ENCODE data around the gene PDLIM3. TPM values are rescaled to one million over a fixed set of nuclear protein-coding genes. Genes with fewer than 3 reads are reported as not detected.
"Not testable (repeated sequence)": the region's sequence is repeated elsewhere in the genome, so short reads cannot be mapped to it uniquely, and the experiment has no call there.

The PDLIM3 gene
- total RNA-seq, 1 donor from 2014 or later: 308 TPM

DNA sequence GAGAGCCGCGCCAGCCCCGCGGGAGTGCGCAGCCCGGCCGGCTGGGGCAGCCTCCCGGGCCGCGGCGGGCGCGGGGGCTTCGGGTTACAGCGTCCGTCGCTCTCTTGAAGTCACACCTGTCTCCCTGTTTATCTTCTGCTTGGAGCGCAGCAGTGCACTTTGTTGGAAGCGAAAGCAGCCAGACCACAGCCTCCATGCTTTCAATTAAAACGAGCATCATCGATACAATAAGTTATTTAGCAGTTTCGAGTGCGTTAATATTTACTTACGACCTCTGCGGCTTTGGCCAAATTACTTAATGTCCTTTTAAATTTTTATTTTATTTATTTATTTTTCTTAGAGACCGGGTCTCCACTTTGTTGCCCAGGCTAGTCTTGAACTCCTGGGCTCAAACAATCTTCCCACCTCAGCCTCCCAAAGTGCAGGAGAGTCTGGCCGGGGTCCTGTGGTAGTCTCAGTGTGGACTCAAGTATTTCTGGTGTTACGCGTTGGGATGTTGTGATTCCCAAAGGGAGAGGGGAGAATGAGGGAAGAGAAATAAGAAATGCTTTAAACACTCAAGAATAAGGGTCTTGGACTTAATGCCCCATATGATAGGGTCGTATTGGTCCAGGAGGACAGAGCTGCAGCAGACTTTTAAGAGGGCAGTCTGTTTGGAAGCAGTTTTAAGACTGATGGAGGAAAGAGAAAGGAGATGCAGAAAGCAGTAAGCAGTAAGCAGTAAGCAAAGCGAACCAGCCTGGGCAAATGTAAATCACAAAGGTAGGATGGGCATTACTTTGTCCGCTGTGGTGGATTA lies 504 bp upstream of the PDLIM3 start:
- DNase-seq: no peak
- Histone ChIP-seq H3K27me3 (ENCODE audit: low read depth) (peaks cover 10% of the 10 kb centered on the region), H3K27ac (replicated peaks) (peak overlapping the region; percentile 95)

GRCh38 chr4:185534511-185534865 lies 819 bp downstream of the PDLIM3 start:
- Histone ChIP-seq H3K4me3 (peak overlapping the region; percentile 86), H3K27me3 (ENCODE audit: low read depth) (peaks cover 10% of the 10 kb centered on the region), H3K36me3 (no peaks in the 10 kb centered on the region), H3K4me1 (peaks cover 60% of the 10 kb centered on the region), H3K9me3 (replicated peaks) (no peaks in the 10 kb centered on the region), H3K27ac (replicated peaks) (peak overlapping the region; percentile 95)
- TF ChIP-seq, protein P1, sequence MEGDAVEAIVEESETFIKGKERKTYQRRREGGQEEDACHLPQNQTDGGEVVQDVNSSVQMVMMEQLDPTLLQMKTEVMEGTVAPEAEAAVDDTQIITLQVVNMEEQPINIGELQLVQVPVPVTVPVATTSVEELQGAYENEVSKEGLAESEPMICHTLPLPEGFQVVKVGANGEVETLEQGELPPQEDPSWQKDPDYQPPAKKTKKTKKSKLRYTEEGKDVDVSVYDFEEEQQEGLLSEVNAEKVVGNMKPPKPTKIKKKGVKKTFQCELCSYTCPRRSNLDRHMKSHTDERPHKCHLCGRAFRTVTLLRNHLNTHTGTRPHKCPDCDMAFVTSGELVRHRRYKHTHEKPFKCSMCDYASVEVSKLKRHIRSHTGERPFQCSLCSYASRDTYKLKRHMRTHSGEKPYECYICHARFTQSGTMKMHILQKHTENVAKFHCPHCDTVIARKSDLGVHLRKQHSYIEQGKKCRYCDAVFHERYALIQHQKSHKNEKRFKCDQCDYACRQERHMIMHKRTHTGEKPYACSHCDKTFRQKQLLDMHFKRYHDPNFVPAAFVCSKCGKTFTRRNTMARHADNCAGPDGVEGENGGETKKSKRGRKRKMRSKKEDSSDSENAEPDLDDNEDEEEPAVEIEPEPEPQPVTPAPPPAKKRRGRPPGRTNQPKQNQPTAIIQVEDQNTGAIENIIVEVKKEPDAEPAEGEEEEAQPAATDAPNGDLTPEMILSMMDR (IDR thresholded peaks at IDR 0.05; ENCODE audit: borderline replicate concordance): no peak
- intact Hi-C loops (cut with micrococcal nuclease): no loop called here
- DNase-seq: no peak

More for the DNA sequence above, 504 bp upstream of the PDLIM3 start:
- Histone ChIP-seq H3K36me3 (no peaks in the 10 kb centered on the region), H3K4me1 (peaks cover 51% of the 10 kb centered on the region), H3K4me3 (peak overlapping the region; percentile 86), H3K9me3 (replicated peaks) (no peaks in the 10 kb centered on the region)
- TF ChIP-seq, protein P1 (IDR thresholded peaks at IDR 0.05; ENCODE audit: borderline replicate concordance): no peak
- intact Hi-C loops (cut with micrococcal nuclease): no loop called here

DNA sequence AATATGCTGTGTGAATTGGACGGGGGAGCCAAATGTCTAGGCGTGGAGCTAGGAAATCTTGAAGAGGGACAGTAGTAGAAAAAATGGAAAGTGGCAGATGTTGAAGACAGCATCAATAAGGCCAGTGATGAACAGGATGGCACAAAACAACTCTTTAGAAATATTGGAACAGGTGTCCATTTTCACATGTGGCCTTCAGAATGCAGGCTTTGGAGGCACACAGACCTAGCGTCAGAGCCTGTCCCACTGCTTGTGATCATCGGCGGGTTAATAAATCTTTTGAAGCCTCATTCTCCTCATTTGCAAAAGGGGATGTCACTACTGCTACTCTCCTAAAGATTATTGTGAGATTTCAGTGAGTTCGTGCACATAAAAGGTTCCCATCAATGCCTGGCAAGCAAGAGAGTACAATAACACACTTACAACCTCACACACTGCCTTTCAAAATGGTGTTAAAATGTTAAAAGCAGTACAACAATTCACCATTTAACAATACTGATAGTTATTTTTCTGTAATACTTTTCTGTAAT lies 2.4 kb downstream of the PDLIM3 start:
- Histone ChIP-seq H3K27ac (replicated peaks) (peak overlapping the region; percentile 95), H3K4me1 (peaks cover 66% of the 10 kb centered on the region), H3K4me3 (peak overlapping the region; percentile 86), H3K27me3 (ENCODE audit: low read depth) (peaks cover 10% of the 10 kb centered on the region), H3K9me3 (replicated peaks) (no peaks in the 10 kb centered on the region), H3K36me3 (no peaks in the 10 kb centered on the region)
- TF ChIP-seq, protein P1 (IDR thresholded peaks at IDR 0.05; ENCODE audit: borderline replicate concordance): no peak
- no peak for DNase-seq
- intact Hi-C loops (cut with micrococcal nuclease): no loop called here

DNA sequence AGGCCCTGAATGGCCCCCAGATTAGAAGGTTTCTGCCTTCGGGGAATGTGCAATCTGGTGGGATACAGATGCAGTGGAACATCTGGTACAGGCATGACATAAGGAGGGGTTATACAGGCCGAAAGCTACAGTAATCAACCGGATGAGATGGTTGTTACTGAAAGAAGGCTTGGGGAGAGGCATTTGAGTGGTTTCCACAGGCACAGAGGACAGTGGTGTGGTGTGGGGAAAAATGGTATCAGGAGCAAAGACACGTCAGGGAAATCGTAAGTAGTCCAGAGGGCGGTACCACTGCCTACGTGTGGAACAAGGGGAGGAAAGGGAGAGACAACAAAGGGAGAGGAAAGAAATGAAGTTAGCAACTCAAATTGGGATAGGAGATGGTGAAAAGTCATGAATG lies 3.0 kb downstream of the PDLIM3 start:
- Histone ChIP-seq H3K4me1 (peaks cover 66% of the 10 kb centered on the region), H3K4me3 (peak overlapping the region; percentile 86), H3K27me3 (ENCODE audit: low read depth) (peaks cover 10% of the 10 kb centered on the region), H3K9me3 (replicated peaks) (no peaks in the 10 kb centered on the region), H3K36me3 (no peaks in the 10 kb centered on the region), H3K27ac (replicated peaks) (peak overlapping the region; percentile 95)
- no peak for DNase-seq
- TF ChIP-seq, protein P1 (IDR thresholded peaks at IDR 0.05; ENCODE audit: borderline replicate concordance): no peak
- intact Hi-C loops (cut with micrococcal nuclease): no loop called here

GRCh38 chr4:185531654-185532053 lies 3.7 kb downstream of the PDLIM3 start:
- H3K36me3 ChIP-seq; DNase-seq; H3K9me3 ChIP-seq (replicated peaks); intact Hi-C loops (cut with micrococcal nuclease): not testable (repeated sequence)
- H3K4me1 ChIP-seq: peaks cover 66% of the 10 kb centered on the region
- peak overlapping the region; percentile 86 for H3K4me3 ChIP-seq
- peaks cover 10% of the 10 kb centered on the region for H3K27me3 ChIP-seq (ENCODE audit: low read depth)
- H3K27ac ChIP-seq (replicated peaks): peak overlapping the region; percentile 95

- TF ChIP-seq, protein P1 (IDR thresholded peaks at IDR 0.05; ENCODE audit: borderline replicate concordance): no peak
- intact Hi-C loops (cut with micrococcal nuclease): no loop called here
- Histone ChIP-seq H3K27ac (replicated peaks) (no peak overlapping the region), H3K36me3 (peaks cover 15% of the 10 kb centered on the region), H3K27me3 (ENCODE audit: low read depth) (no peaks in the 10 kb centered on the region), H3K4me1 (peaks cover 51% of the 10 kb centered on the region), H3K9me3 (replicated peaks) (peaks cover 12% of the 10 kb centered on the region), H3K4me3 (no peak overlapping the region)
- no peak for DNase-seq
Observed at GRCh38 chr4:185529413-185529812, 5.9 kb downstream of the PDLIM3 start.

Data from left ventricle myocardium inferior (tissue), 1 donor.